ENCODE data around the gene USP8.

Gene USP8

GRCh38 chr15:50543556-50543955 lies 119.4 kb downstream of the USP8 start:
- no peak for DNase-seq (ENCODE audit: low read depth in 2 of 2)

- DNase-seq (ENCODE audit: low read depth in 2 of 2): no peak
Measured at GRCh38 chr15:50544368-50544767, 120.2 kb downstream of the USP8 start.

GRCh38 chr15:50546566-50546965 lies 122.4 kb downstream of the USP8 start, which contains the start of gene USP50:
TSS of gene USP50 (minus strand) at chr15:50546666. CDS start at chr15:50546525, 141 bp downstream.
- no peak for DNase-seq (ENCODE audit: low read depth in 2 of 2)

GRCh38 chr15:50549326-50549725 lies 125.1 kb downstream of the USP8 start:
- DNase-seq (ENCODE audit: low read depth in 2 of 2): no peak

- no peak for DNase-seq (ENCODE audit: low read depth in 2 of 2)
Measured at GRCh38 chr15:50552238-50552637, 128.0 kb downstream of the USP8 start.

- no peak for DNase-seq (ENCODE audit: low read depth in 2 of 2)
Measured at GRCh38 chr15:50556642-50557371, 132.6 kb downstream of the USP8 start.

GRCh38 chr15:50558012-50558411 lies 133.8 kb downstream of the USP8 start:
- DNase-seq (ENCODE audit: low read depth in 2 of 2): no peak

- no peak for DNase-seq (ENCODE audit: low read depth in 2 of 2)
Measured at GRCh38 chr15:50562735-50563640, 138.8 kb downstream of the USP8 start.

- no peak for DNase-seq (ENCODE audit: low read depth in 2 of 2)
Measured at GRCh38 chr15:50563756-50564155, 139.6 kb downstream of the USP8 start.

Data from fibroblast of skin of left biceps (primary cell).